SK-N-SH (cell line): ENCODE measurements around the gene DHRSX. TPM values are rescaled to one million over a fixed set of nuclear protein-coding genes. Genes with fewer than 3 reads are reported as not detected.

ENCODE experiments used
- CTCF ChIA-PET: fragments of 300-600, 350-600 bp; formaldehyde crosslinking; extraction: SDS; loops from one replicate; lab custom pipeline; 2021; lab: Yijun Ruan, JAX
- POLR2A ChIA-PET: fragments of 350-600 bp; sonication (Branson Sonifier 250); formaldehyde crosslinking; extraction: SDS; loops from one replicate; lab custom pipeline; 2020; ENCODE audit warnings: antibody characterized with exemption, inconsistent platforms; lab: Yijun Ruan, JAX
- DNase-seq: peaks from one replicate; pipeline ENCODE4 v3.0.0; 2012
- H2AFZ ChIP-seq: fragments of 200-600 bp; sonication (generic); 2 replicates; pipeline ENCODE4 v1.8.1; 2016; ENCODE audit warnings: antibody characterized with exemption, mild to moderate bottlenecking, low read depth
- H3F3A ChIP-seq: fragments of 200-600 bp; sonication (generic); replicated peaks from 2 replicates; pipeline ENCODE3; 2016; ENCODE audit warnings: antibody characterized with exemption, mild to moderate bottlenecking; ENCODE audit not compliant: insufficient read depth
- H3K27ac ChIP-seq, 2 experiments: fragments of 200-500 bp in 1 of 2; fragments of 200-600 bp in 1 of 2; sonication (Bioruptor generic) in 1 of 2; sonication (generic), shearing (Covaris generic) in 1 of 2; 2 replicates each; pipeline versions ENCODE4 v1.5.1 to v1.6.1; 2014 to 2016; ENCODE audit warnings: low read depth in 2 of 2, inconsistent platforms in 1 of 2, low read length in 1 of 2, mild to moderate bottlenecking in 1 of 2, mixed read lengths in 1 of 2
- H3K27me3 ChIP-seq: fragments of 200-600 bp; sonication (generic), shearing (Covaris generic); 2 replicates; pipeline ENCODE4 v1.6.1; 2016; ENCODE audit warnings: mixed run types; ENCODE audit not compliant: insufficient read depth
- H3K36me3 ChIP-seq, 2 experiments: fragments of 200-500 bp in 1 of 2; fragments of 200-600 bp in 1 of 2; sonication (Bioruptor generic) in 1 of 2; sonication (generic) in 1 of 2; replicated peaks in 1 of 2; 2 replicates each; pipeline versions ENCODE3 to v1.5.1; 2014 to 2016; ENCODE audit warnings: low read length in 1 of 2, mild to moderate bottlenecking in 1 of 2; ENCODE audit not compliant: insufficient read depth in 2 of 2, control insufficient read depth in 1 of 2
- H3K4me1 ChIP-seq, 2 experiments: fragments of 200-500 bp in 1 of 2; fragments of 200-600 bp in 1 of 2; sonication (Bioruptor generic) in 1 of 2; sonication (generic), shearing (Covaris generic) in 1 of 2; 2 replicates each; pipeline versions ENCODE4 v1.5.1 to v1.6.1; 2014 to 2016; ENCODE audit warnings: low read depth in 1 of 2, low read length in 1 of 2, mixed run types in 1 of 2; ENCODE audit not compliant: insufficient read depth in 2 of 2, control insufficient read depth in 1 of 2
- H3K4me2 ChIP-seq: fragments of 200-600 bp; sonication (generic), shearing (Covaris generic); 2 replicates; pipeline ENCODE4 v1.6.1; 2017; ENCODE audit warnings: mixed run types
- H3K4me3 ChIP-seq, 2 experiments: fragments of 200-500 bp in 1 of 2; fragments of 200-600 bp in 1 of 2; sonication (Bioruptor generic) in 1 of 2; sonication (generic), shearing (Covaris generic) in 1 of 2; 2 replicates each; pipeline versions ENCODE4 v1.5.1 to v1.8.1; 2014 to 2016; ENCODE audit warnings: low read depth in 2 of 2, inconsistent platforms in 1 of 2, low read length in 1 of 2, mild to moderate bottlenecking in 1 of 2, mixed read lengths in 1 of 2, moderate library complexity in 1 of 2
- H3K79me2 ChIP-seq: fragments of 200-600 bp; sonication (generic); 2 replicates; pipeline ENCODE4 v1.8.1; 2017; ENCODE audit warnings: mild to moderate bottlenecking; ENCODE audit not compliant: insufficient read depth
- H3K9ac ChIP-seq: fragments of 200-600 bp; sonication (generic); 2 replicates; pipeline ENCODE4 v1.6.1; 2017; ENCODE audit warnings: mixed run types
- H3K9me2 ChIP-seq: fragments of 200-600 bp; sonication (generic); 2 replicates; pipeline ENCODE4 v1.6.1; 2017; ENCODE audit warnings: mixed run types
- H3K9me3 ChIP-seq: fragments of 200-600 bp; sonication (generic); 2 replicates; pipeline ENCODE4 v1.6.1; 2017; ENCODE audit warnings: mixed run types, mild to moderate bottlenecking, moderate library complexity
- H4K20me1 ChIP-seq: fragments of 200-600 bp; sonication (generic); 2 replicates; pipeline ENCODE4 v1.6.1; 2017; ENCODE audit warnings: mild to moderate bottlenecking, mixed run types; ENCODE audit not compliant: insufficient read depth
- CHD2 ChIP-seq: fragments of 150-350 bp; IDR thresholded peaks from 2 replicates; pipeline ENCODE4 v1.6.1; 2018; ENCODE audit warnings: low read length; ENCODE audit not compliant: partially characterized antibody
- ELF1 ChIP-seq: IDR thresholded peaks from 2 replicates; pipeline ENCODE4 v1.4.0; 2012
- IRF3 ChIP-seq: fragments of 150-350 bp; IDR thresholded peaks from 2 replicates; pipeline ENCODE4 v1.6.1; 2016; ENCODE audit warnings: mild to moderate bottlenecking, low read depth, low read length
- MXI1 ChIP-seq: IDR thresholded peaks from 2 replicates; pipeline ENCODE4 v1.6.1; 2012; ENCODE audit warnings: mild to moderate bottlenecking, low read depth, low read length, improper control_type of control experiment
- NFIC ChIP-seq: IDR thresholded peaks from 2 replicates; pipeline ENCODE4 v1.4.0; 2012; ENCODE audit warnings: borderline replicate concordance
- RAD21 ChIP-seq: IDR thresholded peaks from 2 replicates; pipeline ENCODE4 v1.6.1; 2012; ENCODE audit warnings: mild to moderate bottlenecking, low read length
- RCOR1 ChIP-seq: fragments of 150-350 bp; IDR thresholded peaks from 2 replicates; pipeline ENCODE4 v1.6.1; 2017; ENCODE audit warnings: antibody characterized with exemption, low read length
- REST ChIP-seq: IDR thresholded peaks from 2 replicates; pipeline ENCODE4 v1.6.1; 2012; ENCODE audit warnings: mild to moderate bottlenecking, low read depth, low read length, moderate library complexity
- RXRA ChIP-seq: IDR thresholded peaks from 2 replicates; pipeline ENCODE4 v1.4.0; 2012; ENCODE audit warnings: low read depth, mild to moderate bottlenecking, borderline replicate concordance
- SIN3A ChIP-seq: IDR thresholded peaks from 2 replicates; pipeline ENCODE4 v1.6.1; 2012; ENCODE audit warnings: low read depth, mild to moderate bottlenecking, low read length, moderate library complexity, borderline replicate concordance
- SMC3 ChIP-seq: IDR thresholded peaks from 2 replicates; pipeline ENCODE4 v1.6.1; 2012; ENCODE audit warnings: low read depth, low read length, improper control_type of control experiment
- TEAD4 ChIP-seq: IDR thresholded peaks from 2 replicates; pipeline ENCODE4 v1.4.0; 2012; ENCODE audit warnings: mild to moderate bottlenecking, borderline replicate concordance; ENCODE audit not compliant: insufficient read depth
- WGBS: methylation state at CpG from one replicate; pipeline ENCODE4 v1.1.6; 2017; ENCODE audit warnings: low lambda C conversion rate; 5-methylcytosine and 5-hydroxymethylcytosine counted together
- polyA plus RNA-seq, 3 experiments: library from polyadenylated mRNA; depleted of rRNA; stranded (reverse); fragments of >200 nt; gene quantifications; 2 replicates each; pipeline ENCODE4 v1.2.3, GENCODE V29; 2012
- TF ChIP-seq, protein P1 (sequence below): IDR thresholded peaks from 2 replicates; pipeline ENCODE4 v1.4.0; 2012; ENCODE audit warnings: low read depth
- TF ChIP-seq, protein P2 (sequence below): IDR thresholded peaks from 2 replicates; pipeline ENCODE4 v1.4.0; 2012; ENCODE audit warnings: low read depth, borderline replicate concordance
- TF ChIP-seq, protein P3 (sequence below): fragments of 200-600 bp; sonication (generic); IDR thresholded peaks from 2 replicates; pipeline ENCODE4 v1.6.1; 2017; ENCODE audit warnings: antibody characterized with exemption, mild to moderate bottlenecking, moderate library complexity
- TF ChIP-seq, protein P4 (sequence below): IDR thresholded peaks from 2 replicates; pipeline ENCODE4 v1.4.0; 2012; ENCODE audit warnings: low read depth, borderline replicate concordance

The DHRSX gene
- polyA plus RNA-seq, 1 of the 3 experiments (the other 2 are of a cell fraction), result 34.3 TPM

DNA sequence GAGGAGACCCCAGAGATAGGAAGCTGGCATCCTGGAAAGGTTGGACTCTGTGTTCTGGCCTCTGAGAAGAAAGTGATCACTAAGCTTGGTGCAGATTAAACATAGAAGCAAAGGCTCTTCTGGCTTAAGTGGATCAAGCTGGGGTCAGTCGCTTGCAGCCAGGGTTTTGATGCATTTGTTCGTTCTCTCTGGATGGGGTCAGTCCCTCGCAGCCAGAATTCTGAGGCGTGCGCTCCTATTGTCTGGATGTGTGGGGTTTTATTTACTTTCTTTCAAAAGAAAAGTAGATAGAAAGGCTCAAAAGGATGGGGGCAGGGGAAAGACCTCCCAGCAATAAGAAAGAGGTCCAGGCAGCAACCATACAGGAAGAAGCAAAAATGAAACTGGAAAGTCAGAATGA is 152.6 kb downstream of the DHRSX start:
- Histone ChIP-seq H3F3A (peaks cover 28% of the 10 kb centered on the region), H3K4me1 (peaks cover 0 to 9% of the 10 kb centered on the region in 2 experiments; a peak in 3 of 4 replicates), H2AFZ (no peak overlapping the region), H3K9me3 (no peaks in the 10 kb centered on the region), H3K9me2 (no peaks in the 10 kb centered on the region), H3K79me2 (no peaks in the 10 kb centered on the region), H3K4me2 (no peak overlapping the region), H3K27ac (no peak overlapping the region), H3K36me3 (no peaks in the 10 kb centered on the region), H3K4me3 (no peak overlapping the region), H3K27me3 (no peaks in the 10 kb centered on the region), H3K9ac (no peak overlapping the region), H4K20me1 (peaks cover 5% of the 10 kb centered on the region; the same call in 1 of the 2 replicates)
- WGBS, result 82% methylated on average over 5 of the region's 5 CpGs
- POLR2A ChIA-PET, result no interaction called here
- no peak for TF ChIP-seq RCOR1
- no peak for TF ChIP-seq SMC3
- no peak for TF ChIP-seq TEAD4
- TF ChIP-seq REST, result no peak
- TF ChIP-seq, protein P1, sequence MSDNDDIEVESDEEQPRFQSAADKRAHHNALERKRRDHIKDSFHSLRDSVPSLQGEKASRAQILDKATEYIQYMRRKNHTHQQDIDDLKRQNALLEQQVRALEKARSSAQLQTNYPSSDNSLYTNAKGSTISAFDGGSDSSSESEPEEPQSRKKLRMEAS, result no peak
- TF ChIP-seq, protein P2, sequence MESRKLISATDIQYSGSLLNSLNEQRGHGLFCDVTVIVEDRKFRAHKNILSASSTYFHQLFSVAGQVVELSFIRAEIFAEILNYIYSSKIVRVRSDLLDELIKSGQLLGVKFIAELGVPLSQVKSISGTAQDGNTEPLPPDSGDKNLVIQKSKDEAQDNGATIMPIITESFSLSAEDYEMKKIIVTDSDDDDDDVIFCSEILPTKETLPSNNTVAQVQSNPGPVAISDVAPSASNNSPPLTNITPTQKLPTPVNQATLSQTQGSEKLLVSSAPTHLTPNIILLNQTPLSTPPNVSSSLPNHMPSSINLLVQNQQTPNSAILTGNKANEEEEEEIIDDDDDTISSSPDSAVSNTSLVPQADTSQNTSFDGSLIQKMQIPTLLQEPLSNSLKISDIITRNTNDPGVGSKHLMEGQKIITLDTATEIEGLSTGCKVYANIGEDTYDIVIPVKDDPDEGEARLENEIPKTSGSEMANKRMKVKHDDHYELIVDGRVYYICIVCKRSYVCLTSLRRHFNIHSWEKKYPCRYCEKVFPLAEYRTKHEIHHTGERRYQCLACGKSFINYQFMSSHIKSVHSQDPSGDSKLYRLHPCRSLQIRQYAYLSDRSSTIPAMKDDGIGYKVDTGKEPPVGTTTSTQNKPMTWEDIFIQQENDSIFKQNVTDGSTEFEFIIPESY, result no peak
- TF ChIP-seq IRF3, result no peak
- TF ChIP-seq MXI1, result no peak
- no peak for TF ChIP-seq RAD21
- TF ChIP-seq, protein P3, sequence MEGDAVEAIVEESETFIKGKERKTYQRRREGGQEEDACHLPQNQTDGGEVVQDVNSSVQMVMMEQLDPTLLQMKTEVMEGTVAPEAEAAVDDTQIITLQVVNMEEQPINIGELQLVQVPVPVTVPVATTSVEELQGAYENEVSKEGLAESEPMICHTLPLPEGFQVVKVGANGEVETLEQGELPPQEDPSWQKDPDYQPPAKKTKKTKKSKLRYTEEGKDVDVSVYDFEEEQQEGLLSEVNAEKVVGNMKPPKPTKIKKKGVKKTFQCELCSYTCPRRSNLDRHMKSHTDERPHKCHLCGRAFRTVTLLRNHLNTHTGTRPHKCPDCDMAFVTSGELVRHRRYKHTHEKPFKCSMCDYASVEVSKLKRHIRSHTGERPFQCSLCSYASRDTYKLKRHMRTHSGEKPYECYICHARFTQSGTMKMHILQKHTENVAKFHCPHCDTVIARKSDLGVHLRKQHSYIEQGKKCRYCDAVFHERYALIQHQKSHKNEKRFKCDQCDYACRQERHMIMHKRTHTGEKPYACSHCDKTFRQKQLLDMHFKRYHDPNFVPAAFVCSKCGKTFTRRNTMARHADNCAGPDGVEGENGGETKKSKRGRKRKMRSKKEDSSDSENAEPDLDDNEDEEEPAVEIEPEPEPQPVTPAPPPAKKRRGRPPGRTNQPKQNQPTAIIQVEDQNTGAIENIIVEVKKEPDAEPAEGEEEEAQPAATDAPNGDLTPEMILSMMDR, result no peak
- TF ChIP-seq NFIC, result no peak
- TF ChIP-seq, protein P4, sequence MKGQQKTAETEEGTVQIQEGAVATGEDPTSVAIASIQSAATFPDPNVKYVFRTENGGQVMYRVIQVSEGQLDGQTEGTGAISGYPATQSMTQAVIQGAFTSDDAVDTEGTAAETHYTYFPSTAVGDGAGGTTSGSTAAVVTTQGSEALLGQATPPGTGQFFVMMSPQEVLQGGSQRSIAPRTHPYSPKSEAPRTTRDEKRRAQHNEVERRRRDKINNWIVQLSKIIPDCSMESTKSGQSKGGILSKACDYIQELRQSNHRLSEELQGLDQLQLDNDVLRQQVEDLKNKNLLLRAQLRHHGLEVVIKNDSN, result no peak
- TF ChIP-seq CHD2, result no peak
- no peak for TF ChIP-seq RXRA
- no peak for TF ChIP-seq SIN3A
- no peak for TF ChIP-seq ELF1
- no peak for DNase-seq
- CTCF ChIA-PET, result no interaction called here
